ENCODE data around the gene VEGFB. TPM values are rescaled to one million over a fixed set of nuclear protein-coding genes. Genes with fewer than 3 reads are reported as not detected.

The VEGFB gene
- total RNA-seq, 2 experiments from 2014 or later = 81.5 to 87.8 TPM

DNA sequence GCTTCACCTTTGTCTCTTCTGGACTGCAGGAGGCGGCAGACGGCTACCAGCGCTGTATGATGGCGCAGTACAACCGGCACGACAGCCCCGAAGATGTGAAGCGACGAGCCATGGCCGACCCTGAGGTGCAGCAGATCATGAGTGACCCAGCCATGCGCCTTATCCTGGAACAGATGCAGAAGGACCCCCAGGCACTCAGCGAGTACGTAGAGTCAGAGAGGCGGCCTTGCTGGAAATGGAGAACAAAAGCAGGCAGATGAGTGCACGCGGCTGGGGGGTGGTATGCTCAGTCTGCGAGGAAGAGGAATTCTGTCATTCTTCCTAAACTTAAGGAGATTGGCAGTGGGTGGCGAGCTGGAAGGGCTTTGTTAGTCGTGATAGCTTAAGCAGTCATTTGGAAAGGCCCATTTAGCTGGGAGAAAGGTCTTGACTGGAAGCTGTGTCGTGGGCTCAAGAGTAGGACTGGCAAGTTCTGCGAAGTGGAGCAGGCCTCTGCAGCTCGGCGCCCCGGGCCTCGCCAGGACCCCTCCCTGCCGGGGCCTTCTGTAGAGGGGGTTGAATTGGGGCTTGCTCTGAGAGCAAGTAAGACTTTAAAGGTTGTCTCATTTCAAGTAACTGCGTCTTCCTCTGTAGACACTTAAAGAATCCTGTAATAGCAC, 30.8 kb upstream of the VEGFB start:
- Mint-ChIP-seq H3K36me3 (ENCODE audit: low read depth) (peaks cover 85% of the 10 kb centered on the region), H3K4me3 (no peak overlapping the region), H3K27ac (peak overlapping the region; percentile 72), H3K9me3 (ENCODE audit: insufficient read depth) (no peaks in the 10 kb centered on the region), H3K4me1 (ENCODE audit: low read depth) (peaks cover 42% of the 10 kb centered on the region), H3K27me3 (ENCODE audit: low read depth) (no peaks in the 10 kb centered on the region)
- POLR2A ChIA-PET = interaction anchor here (1.3 to 9.2 kb wide), 5 partner anchors 15 to 101 kb away, joined by 3 to 162 read pairs (median 54); partner anchors contain the start of genes ESRRA, NUDT22, STIP1 and TRPT1
- ATAC-seq (no peak), DNase-seq (no peak)
- CTCF ChIA-PET = interaction anchor here (1.1 to 6.9 kb wide), 13 partner anchors 8 to 139 kb away, joined by 4 to 165 read pairs (median 23); partner anchors contain the start of genes BAD, CATSPERZ, ESRRA and FKBP2

DNA sequence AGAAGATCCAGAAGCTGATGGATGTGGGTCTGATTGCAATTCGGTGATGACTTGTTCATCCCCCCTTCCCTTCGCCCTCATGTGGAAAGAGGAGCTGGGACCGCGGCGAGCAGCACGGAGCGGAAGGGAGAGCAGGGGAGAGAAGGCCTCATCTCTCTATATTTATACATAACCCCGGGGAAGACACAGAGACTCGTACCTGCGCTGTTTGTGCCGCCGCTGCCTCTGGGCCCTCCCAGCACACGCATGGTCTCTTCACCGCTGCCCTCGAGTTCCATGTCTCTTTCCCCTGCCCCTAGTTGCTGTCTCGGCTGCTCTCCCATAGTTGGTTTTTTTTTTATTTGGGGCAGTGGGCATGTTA, 30.3 kb upstream of the VEGFB start:
- peaks cover 86% of the 10 kb centered on the region for H3K36me3 Mint-ChIP-seq (ENCODE audit: low read depth)
- H3K4me3 Mint-ChIP-seq = no peak overlapping the region
- H3K9me3 Mint-ChIP-seq (ENCODE audit: insufficient read depth) = no peaks in the 10 kb centered on the region
- ChIA-PET POLR2A (interaction anchor here (0.6 to 9.2 kb wide), 6 partner anchors 15 to 100 kb away, joined by 3 to 162 read pairs (median 48); partner anchors contain the start of genes ESRRA, NUDT22, STIP1 and TRPT1), CTCF (interaction anchor here (0.7 to 6.9 kb wide), 23 partner anchors 8 to 157 kb away, joined by 3 to 165 read pairs (median 10); partner anchors contain the start of genes BAD, CATSPERZ, DNAJC4 and ESRRA)
- H3K27me3 Mint-ChIP-seq (ENCODE audit: low read depth) = no peaks in the 10 kb centered on the region
- H3K27ac Mint-ChIP-seq = peak overlapping the region; percentile 80
- H3K4me1 Mint-ChIP-seq (ENCODE audit: low read depth) = peaks cover 45% of the 10 kb centered on the region
- DNase-seq = no peak
- no peak for ATAC-seq

DNA sequence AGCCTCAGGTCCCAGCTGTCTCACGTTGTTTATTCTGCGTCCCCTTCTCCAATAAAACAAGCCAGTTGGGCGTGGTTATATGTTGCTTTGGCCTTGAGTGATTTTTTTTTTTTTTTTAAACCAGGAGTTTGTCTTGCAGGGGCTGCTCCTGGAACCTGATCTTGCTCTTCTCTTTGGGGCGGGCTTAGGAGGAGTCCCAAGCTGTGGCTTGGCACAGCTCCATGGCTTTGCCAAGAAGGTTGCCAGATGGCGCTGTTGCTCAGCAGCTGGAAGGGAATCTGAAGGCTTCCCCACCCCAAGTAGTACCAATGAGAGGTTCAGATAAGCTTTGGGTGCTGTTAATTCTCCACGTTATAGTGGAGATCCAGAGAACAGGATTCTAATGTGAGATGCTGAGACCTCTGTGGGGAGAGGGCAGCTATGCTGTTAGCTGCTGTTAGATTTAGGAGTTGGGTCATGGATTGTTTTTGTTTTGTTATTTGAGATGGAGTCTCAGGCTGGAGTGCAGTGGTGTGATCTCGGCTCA, 29.9 kb upstream of the VEGFB start:
- Mint-ChIP-seq H3K9me3 (ENCODE audit: insufficient read depth) (no peaks in the 10 kb centered on the region), H3K36me3 (ENCODE audit: low read depth) (peaks cover 85% of the 10 kb centered on the region), H3K27me3 (ENCODE audit: low read depth) (no peaks in the 10 kb centered on the region), H3K4me3 (peak overlapping the region; percentile 43), H3K4me1 (ENCODE audit: low read depth) (peaks cover 50% of the 10 kb centered on the region), H3K27ac (peak overlapping the region; percentile 80)
- ATAC-seq (peak; percentile 43), DNase-seq (peak; percentile 82)
- POLR2A ChIA-PET = interaction anchor here (0.6 to 9.2 kb wide), 7 partner anchors 14 to 100 kb away, joined by 3 to 162 read pairs (median 41); partner anchors contain the start of genes ESRRA, NUDT22, STIP1 and TRPT1
- CTCF ChIA-PET = interaction anchor here (0.7 to 6.9 kb wide), 24 partner anchors 9 to 156 kb away, joined by 3 to 165 read pairs (median 10); partner anchors contain the start of genes BAD, CATSPERZ, DNAJC4 and ESRRA

DNA sequence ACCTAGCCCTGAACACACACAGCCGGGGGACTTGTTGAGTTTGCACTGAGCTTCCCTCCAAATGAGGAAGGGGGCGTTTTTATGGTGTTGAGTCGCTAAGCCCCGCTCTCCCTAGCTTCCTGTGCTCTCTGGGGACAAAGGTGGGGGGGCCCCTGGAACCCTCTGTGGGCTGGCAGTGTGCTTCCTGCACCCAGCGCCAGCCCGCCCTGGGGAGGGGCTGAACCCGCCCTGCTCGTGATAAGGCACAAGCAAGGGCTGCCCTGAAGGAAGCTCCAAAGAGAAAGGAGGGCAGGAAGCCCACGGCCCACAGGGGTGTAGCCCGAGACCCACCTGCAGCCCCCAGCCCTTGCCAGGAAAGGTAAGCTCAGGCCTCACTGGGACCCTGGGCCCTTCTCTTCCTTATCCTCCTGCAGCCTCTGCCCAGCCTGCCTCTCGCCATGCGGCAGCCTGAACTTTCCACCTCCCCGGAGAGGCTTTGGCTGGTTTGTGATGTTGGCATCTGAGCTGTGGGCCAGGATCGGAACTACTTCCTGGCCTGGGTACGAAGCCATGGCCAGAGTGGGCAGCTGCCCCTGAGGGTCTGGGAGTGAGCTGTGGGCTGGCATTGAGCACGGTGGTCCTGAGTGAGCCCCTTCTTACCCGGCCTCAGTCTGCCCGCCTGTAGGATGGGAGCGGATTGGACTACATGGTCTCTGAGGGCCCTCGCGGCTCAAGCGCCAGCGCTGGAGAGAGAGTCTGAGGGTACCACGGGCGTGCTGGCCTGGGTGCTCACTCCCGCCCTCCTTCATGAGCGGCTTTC, 27.7 kb upstream of the VEGFB start, which contains the start of gene FERMT3:
Gene FERMT3 (plus strand): TSS at position 265 of the 799 bp plus-strand sequence. CDS start 644 bp downstream, outside the sequence.
- H3K27me3 Mint-ChIP-seq (ENCODE audit: low read depth) = no peaks in the 10 kb centered on the region
- H3K4me1 Mint-ChIP-seq (ENCODE audit: low read depth) = peaks cover 54% of the 10 kb centered on the region
- H3K36me3 Mint-ChIP-seq (ENCODE audit: low read depth) = peaks cover 79% of the 10 kb centered on the region
- ChIA-PET CTCF (interaction anchor here (0.8 to 6.9 kb wide), 18 partner anchors 10 to 206 kb away, joined by 3 to 165 read pairs (median 12); partner anchors contain the start of genes BAD, CATSPERZ, DNAJC4 and ESRRA), POLR2A (interaction anchor here (0.6 to 9.2 kb wide), 27 partner anchors 9 to 654 kb away, joined by 3 to 162 read pairs (median 6); partner anchors contain the start of genes BAD, DNAJC4, ESRRA and FKBP2)
- DNase-seq (peak; percentile 89), ATAC-seq (peak; percentile 66)
- H3K27ac Mint-ChIP-seq = peak within 1 kb of the TSS; percentile 94
- H3K4me3 Mint-ChIP-seq = peak within 1 kb of the TSS; percentile 93
- H3K9me3 Mint-ChIP-seq (ENCODE audit: insufficient read depth) = no peaks in the 10 kb centered on the region

DNA sequence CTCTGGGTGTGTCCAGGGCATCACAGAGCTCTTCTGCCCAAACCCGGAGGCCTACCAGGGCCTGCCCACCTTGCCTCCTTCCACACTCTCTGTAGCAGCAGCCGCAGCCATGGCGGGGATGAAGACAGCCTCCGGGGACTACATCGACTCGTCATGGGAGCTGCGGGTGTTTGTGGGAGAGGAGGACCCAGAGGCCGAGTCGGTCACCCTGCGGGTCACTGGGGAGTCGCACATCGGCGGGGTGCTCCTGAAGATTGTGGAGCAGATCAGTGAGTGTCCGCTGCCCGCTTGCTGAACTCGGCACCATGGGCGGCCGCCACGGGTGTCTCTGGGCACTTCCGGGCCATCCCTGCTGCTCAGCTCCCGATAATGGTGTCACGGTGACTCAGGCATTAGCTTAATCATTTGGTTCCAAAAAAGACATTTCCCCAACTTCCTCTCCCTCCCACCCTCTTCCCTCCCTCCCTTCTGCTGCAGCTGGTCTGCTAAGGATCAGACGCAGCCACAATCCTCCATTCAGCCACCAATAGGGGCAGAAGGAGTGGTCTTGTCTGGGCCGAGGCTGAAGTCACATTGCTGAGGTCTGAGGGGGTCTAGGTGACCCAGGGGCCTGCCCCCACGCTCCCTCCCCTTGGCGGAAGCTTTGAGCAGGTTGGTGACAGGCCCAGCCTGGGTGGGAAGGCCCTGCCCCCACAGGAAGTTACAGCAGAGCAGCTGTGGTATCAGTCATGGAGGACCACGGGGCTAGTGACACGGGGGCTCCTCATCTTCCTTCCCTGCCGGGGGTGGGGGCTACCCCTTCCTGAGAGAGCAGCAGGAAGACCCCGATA, 26.9 kb upstream of the VEGFB start:
- Mint-ChIP-seq H3K4me3 (peak overlapping the region; percentile 93), H3K36me3 (ENCODE audit: low read depth) (peaks cover 80% of the 10 kb centered on the region), H3K4me1 (ENCODE audit: low read depth) (peaks cover 59% of the 10 kb centered on the region), H3K9me3 (ENCODE audit: insufficient read depth) (no peaks in the 10 kb centered on the region), H3K27ac (peak overlapping the region; percentile 94), H3K27me3 (ENCODE audit: low read depth) (no peaks in the 10 kb centered on the region)
- DNase-seq (peak; percentile 92), ATAC-seq (peak; percentile 72)
- POLR2A ChIA-PET = interaction anchor here (0.6 to 9.2 kb wide), 20 partner anchors 12 to 655 kb away, joined by 3 to 162 read pairs (median 11); partner anchors contain the start of genes BAD, DNAJC4, ESRRA and FKBP2
- CTCF ChIA-PET = interaction anchor here (0.8 to 6.9 kb wide), 16 partner anchors 9 to 207 kb away, joined by 3 to 165 read pairs (median 18); partner anchors contain the start of genes BAD, CATSPERZ, DNAJC4 and ESRRA

GRCh38 chr11:64208086-64208795, 26.1 kb upstream of the VEGFB start:
- Mint-ChIP-seq H3K27ac (peak overlapping the region; percentile 94), H3K9me3 (ENCODE audit: insufficient read depth) (no peaks in the 10 kb centered on the region), H3K4me1 (ENCODE audit: low read depth) (peaks cover 60% of the 10 kb centered on the region), H3K36me3 (ENCODE audit: low read depth) (peaks cover 77% of the 10 kb centered on the region), H3K4me3 (peak overlapping the region; percentile 93), H3K27me3 (ENCODE audit: low read depth) (no peaks in the 10 kb centered on the region)
- no peak for DNase-seq
- ChIA-PET POLR2A (interaction anchor here (0.6 to 9.2 kb wide), 16 partner anchors 11 to 343 kb away, joined by 3 to 162 read pairs (median 14); partner anchors contain the start of genes BAD, DNAJC4, ESRRA and FKBP2), CTCF (interaction anchor here (1.6 to 6.9 kb wide), 8 partner anchors 8 to 123 kb away, joined by 3 to 165 read pairs (median 47); partner anchors contain the start of genes CATSPERZ, ESRRA, FKBP2 and NUDT22)
- ATAC-seq = peak; percentile 3

- H3K27ac Mint-ChIP-seq = peak overlapping the region; percentile 94
- ChIA-PET CTCF (interaction anchor here (1.2 to 6.9 kb wide), 5 partner anchors 17 to 94 kb away, joined by 3 to 165 read pairs (median 4); partner anchors contain the start of genes CATSPERZ, ESRRA, NUDT22 and PLCB3), POLR2A (interaction anchor here (0.9 to 9.2 kb wide), 9 partner anchors 10 to 95 kb away, joined by 4 to 162 read pairs (median 41); partner anchors contain the start of genes BAD, DNAJC4, ESRRA and FKBP2)
- peak overlapping the region; percentile 93 for H3K4me3 Mint-ChIP-seq
- H3K36me3 Mint-ChIP-seq (ENCODE audit: low read depth) = peaks cover 74% of the 10 kb centered on the region
- DNase-seq (no peak), ATAC-seq (no peak)
- no peaks in the 10 kb centered on the region for H3K27me3 Mint-ChIP-seq (ENCODE audit: low read depth)
- H3K9me3 Mint-ChIP-seq (ENCODE audit: insufficient read depth) = no peaks in the 10 kb centered on the region
- H3K4me1 Mint-ChIP-seq (ENCODE audit: low read depth) = peaks cover 56% of the 10 kb centered on the region
Observed at GRCh38 chr11:64208796-64209562, 25.4 kb upstream of the VEGFB start.

DNA sequence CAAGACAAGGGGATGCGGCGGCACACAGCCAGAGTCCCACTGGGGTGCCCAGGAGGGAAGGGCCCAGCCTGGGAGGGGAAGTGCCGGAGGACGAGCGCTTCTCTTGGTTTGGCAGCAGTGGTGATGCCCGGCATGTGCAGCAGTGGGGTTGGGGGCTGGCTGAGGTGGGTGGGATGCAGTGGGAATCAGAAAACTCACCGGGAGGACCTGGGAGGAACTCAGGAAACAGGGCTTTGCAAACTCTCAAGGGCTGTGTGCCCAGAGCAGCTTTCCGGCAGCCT, 24.9 kb upstream of the VEGFB start:
- peak overlapping the region; percentile 94 for H3K27ac Mint-ChIP-seq
- peaks cover 73% of the 10 kb centered on the region for H3K36me3 Mint-ChIP-seq (ENCODE audit: low read depth)
- ATAC-seq = no peak
- peaks cover 50% of the 10 kb centered on the region for H3K4me1 Mint-ChIP-seq (ENCODE audit: low read depth)
- DNase-seq = no peak
- no peak overlapping the region for H3K4me3 Mint-ChIP-seq
- ChIA-PET CTCF (interaction anchor here (1.2 to 1.8 kb wide), 2 partner anchors 17 to 42 kb away, joined by 3 to 4 read pairs; partner anchors contain the start of genes NUDT22, PLCB3 and TRPT1), POLR2A (interaction anchor here (0.9 to 9.2 kb wide), 3 partner anchors 10 to 21 kb away, joined by 4 to 162 read pairs (median 54); partner anchors contain the start of gene STIP1)
- no peaks in the 10 kb centered on the region for H3K9me3 Mint-ChIP-seq (ENCODE audit: insufficient read depth)
- no peaks in the 10 kb centered on the region for H3K27me3 Mint-ChIP-seq (ENCODE audit: low read depth)

DNA sequence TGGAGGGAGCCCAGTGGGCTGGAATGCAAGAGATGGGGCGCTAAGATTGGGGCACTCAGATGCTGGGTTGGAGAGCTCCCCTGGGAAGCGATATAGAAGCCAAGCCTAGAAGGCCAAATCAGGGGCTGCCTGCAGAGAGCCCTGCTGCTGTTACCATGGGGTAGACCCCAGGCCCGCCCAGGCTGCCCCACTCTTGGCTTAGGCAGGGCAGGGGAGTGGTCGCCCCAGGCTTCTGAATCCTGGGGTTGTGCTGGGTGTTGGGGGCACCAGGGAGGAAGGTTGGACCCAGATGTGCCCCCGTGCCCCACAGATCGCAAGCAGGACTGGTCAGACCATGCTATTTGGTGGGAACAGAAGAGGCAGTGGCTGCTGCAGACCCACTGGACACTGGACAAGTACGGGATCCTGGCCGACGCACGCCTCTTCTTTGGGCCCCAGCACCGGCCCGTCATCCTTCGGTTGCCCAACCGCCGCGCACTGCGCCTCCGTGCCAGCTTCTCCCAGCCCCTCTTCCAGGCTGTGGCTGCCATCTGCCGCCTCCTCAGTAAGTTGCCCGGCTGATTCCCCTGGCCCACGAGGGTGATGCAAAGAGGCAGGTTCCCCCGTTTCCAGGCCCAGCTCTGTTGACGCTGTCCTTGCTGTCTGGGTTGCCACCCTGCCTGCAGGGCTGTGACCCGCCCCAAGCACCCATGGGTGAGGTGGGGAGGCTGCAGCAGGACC, 23.9 kb upstream of the VEGFB start:
- peaks cover 50% of the 10 kb centered on the region for H3K4me1 Mint-ChIP-seq (ENCODE audit: low read depth)

More for the DNA sequence above, 23.9 kb upstream of the VEGFB start:
- no peak for ATAC-seq
- Mint-ChIP-seq H3K36me3 (ENCODE audit: low read depth) (peaks cover 76% of the 10 kb centered on the region), H3K27ac (peak overlapping the region; percentile 28), H3K9me3 (ENCODE audit: insufficient read depth) (no peaks in the 10 kb centered on the region), H3K27me3 (ENCODE audit: low read depth) (no peaks in the 10 kb centered on the region), H3K4me3 (no peak overlapping the region)
- DNase-seq = no peak
- ChIA-PET CTCF (interaction anchor here (1.2 to 1.8 kb wide), 2 partner anchors 16 to 41 kb away, joined by 3 to 4 read pairs; partner anchors contain the start of genes NUDT22, PLCB3 and TRPT1), POLR2A (interaction anchor here (8.1 to 9.2 kb wide), 2 partner anchors 9 to 22 kb away, joined by 54 to 162 read pairs; partner anchors contain the start of gene STIP1)
